Tibial nerve (tissue), 4 donors: ENCODE results near the gene SLCO2A1. TPM values are rescaled to one million over a fixed set of nuclear protein-coding genes. Genes with fewer than 3 reads are reported as not detected.
"Not testable (repeated sequence)": the region's sequence is repeated elsewhere in the genome, so short reads cannot be mapped to it uniquely, and the experiment has no call there.

Experiments
- DNase-seq, 2 donors: peaks; one replicate each; pipeline ENCODE4 v3.0.0-alpha.2; 2019; ENCODE audit warnings: low spot score in 2 of 2
- H3K27ac ChIP-seq, 4 donors: fragments of 200-600 bp; sonication (generic) in 3 of 4; one replicate each; pipeline ENCODE4 v1.5.1; 2017 to 2019; ENCODE audit warnings: mild to moderate bottlenecking in 1 of 4
- H3K27me3 ChIP-seq, 2 donors: fragments of 200-600 bp; sonication (generic) in 1 of 2; one replicate each; pipeline versions ENCODE4 v1.5.1 to v1.6.0; 2017 to 2019
- H3K36me3 ChIP-seq, 3 donors: fragments of 200-600 bp; sonication (generic); one replicate each; pipeline ENCODE4 v1.5.1; 2018 to 2019
- H3K4me1 ChIP-seq, 4 donors: fragments of 200-600 bp; sonication (generic) in 3 of 4; one replicate each; pipeline ENCODE4 v1.5.1; 2017 to 2019
- H3K4me3 ChIP-seq, 4 donors: fragments of 200-600 bp; sonication (generic) in 3 of 4; one replicate each; pipeline ENCODE4 v1.5.1; 2017 to 2019; ENCODE audit warnings: mild to moderate bottlenecking in 1 of 4, moderate library complexity in 1 of 4
- H3K9me3 ChIP-seq, 4 donors: fragments of 200-600 bp; sonication (generic) in 3 of 4; one replicate each; pipeline ENCODE4 v1.5.1; 2017 to 2019
- EP300 ChIP-seq, 2 donors: sonication (generic); formaldehyde crosslinking; IDR thresholded peaks; one replicate each; pipeline ENCODE4 v1.6.1; 2017; ENCODE audit warnings: antibody characterized with exemption in 2 of 2, mild to moderate bottlenecking in 1 of 2
- POLR2A ChIP-seq, 2 donors: fragments of 450-650 bp; IDR thresholded peaks; one replicate each; pipeline ENCODE4 v1.6.1; 2017; ENCODE audit warnings: antibody characterized with exemption in 2 of 2, mild to moderate bottlenecking in 2 of 2, moderate library complexity in 2 of 2
- WGBS, 2 donors: methylation state at CpG; one replicate each; pipeline ENCODE4 v1.1.5; 2018; 5-methylcytosine and 5-hydroxymethylcytosine counted together
- total RNA-seq, 4 donors: library from RNA; depleted of rRNA; stranded (reverse); fragments of >200 nt; gene quantifications; one replicate each; pipeline ENCODE4 v1.1.0, GENCODE V29; 2016
- TF ChIP-seq, protein P1 (sequence below), 5 experiments: fragments of 200-600 bp in 3 of 5; fragments of 450-650 bp in 2 of 5; sonication (generic) in 3 of 5; IDR thresholded peaks; one replicate each; pipeline ENCODE4 v1.5.1; 2016 to 2019; ENCODE audit warnings: antibody characterized with exemption in 5 of 5, mild to moderate bottlenecking in 3 of 5, moderate library complexity in 2 of 5

Gene SLCO2A1
- total RNA-seq, 4 donors from 2014 or later, result 8.8 to 22.9 (median 12.2) TPM

DNA sequence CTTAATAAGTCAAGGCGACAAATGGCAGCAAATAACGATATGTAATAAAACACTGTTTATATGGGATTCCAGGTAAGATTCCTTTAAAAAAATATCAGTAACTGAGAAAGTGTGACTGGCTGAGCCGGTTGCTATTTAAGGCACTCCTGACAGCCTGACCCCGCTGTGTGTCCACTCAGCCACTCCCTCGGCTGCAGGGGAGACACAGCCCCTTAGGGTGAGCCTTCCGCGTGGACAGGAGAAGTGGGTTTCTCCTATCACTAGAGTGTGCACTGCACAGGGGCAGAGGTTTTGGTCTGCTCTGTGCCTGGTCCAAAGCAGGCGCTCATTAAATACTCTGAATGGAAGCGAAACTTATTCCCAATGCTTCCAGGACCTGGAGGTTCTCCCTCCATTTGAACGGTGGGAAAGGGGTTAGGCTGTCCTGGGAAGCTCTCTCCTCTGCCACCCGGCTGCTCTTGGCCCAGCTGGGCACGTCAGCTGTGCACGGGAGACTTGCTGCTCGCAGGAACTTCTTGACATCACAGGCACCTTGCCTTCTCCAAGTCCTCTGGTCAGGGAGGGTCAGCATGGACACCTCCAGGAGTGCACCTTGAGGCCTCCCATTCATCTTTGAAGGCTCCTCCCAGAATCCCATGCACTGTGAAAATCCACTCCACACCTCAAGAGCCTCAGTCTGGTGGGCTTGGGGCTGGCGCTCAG is 43.3 kb upstream of the SLCO2A1 start:
- no peak for TF ChIP-seq POLR2A (IDR thresholded peaks at IDR 0.05)
- TF ChIP-seq, protein P1, sequence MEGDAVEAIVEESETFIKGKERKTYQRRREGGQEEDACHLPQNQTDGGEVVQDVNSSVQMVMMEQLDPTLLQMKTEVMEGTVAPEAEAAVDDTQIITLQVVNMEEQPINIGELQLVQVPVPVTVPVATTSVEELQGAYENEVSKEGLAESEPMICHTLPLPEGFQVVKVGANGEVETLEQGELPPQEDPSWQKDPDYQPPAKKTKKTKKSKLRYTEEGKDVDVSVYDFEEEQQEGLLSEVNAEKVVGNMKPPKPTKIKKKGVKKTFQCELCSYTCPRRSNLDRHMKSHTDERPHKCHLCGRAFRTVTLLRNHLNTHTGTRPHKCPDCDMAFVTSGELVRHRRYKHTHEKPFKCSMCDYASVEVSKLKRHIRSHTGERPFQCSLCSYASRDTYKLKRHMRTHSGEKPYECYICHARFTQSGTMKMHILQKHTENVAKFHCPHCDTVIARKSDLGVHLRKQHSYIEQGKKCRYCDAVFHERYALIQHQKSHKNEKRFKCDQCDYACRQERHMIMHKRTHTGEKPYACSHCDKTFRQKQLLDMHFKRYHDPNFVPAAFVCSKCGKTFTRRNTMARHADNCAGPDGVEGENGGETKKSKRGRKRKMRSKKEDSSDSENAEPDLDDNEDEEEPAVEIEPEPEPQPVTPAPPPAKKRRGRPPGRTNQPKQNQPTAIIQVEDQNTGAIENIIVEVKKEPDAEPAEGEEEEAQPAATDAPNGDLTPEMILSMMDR (IDR thresholded peaks at IDR 0.05), result no peak
- no peak for TF ChIP-seq EP300 (IDR thresholded peaks at IDR 0.05)
- no peak overlapping the region for H3K4me3 ChIP-seq
- no peaks in the 10 kb centered on the region for H3K9me3 ChIP-seq
- no peaks in the 10 kb centered on the region for H3K27me3 ChIP-seq
- no peak overlapping the region for H3K27ac ChIP-seq
- H3K36me3 ChIP-seq, result no peaks in the 10 kb centered on the region
- peaks cover 0 to 9% (median 0%) of the 10 kb centered on the region in 4 donors for H3K4me1 ChIP-seq
- WGBS, 2 donors, result 93 to 94% methylated on average over 15 of the region's 15 CpGs
- DNase-seq, result no peak

DNA sequence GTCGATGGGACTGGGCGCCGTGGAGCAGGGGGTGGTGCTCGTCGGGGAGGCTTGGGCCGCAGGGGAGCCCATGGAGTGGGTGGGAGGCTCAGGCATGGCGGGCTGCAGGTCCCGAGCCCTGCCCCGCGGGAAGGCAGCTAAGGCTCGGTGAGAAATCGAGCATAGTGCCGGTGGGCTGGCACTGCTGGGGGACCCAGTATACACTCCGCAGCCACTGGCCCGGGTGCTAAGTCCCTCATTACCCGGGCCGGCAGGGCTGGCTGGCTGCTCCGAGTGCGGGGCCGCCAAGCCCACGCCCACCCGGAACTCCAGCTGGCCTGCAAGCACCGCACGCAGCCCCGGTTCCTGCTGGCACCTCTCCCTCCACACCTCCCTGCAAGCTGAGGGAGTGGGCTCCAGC is 40.6 kb upstream of the SLCO2A1 start:
- H3K36me3 ChIP-seq, DNase-seq, H3K27ac ChIP-seq, H3K27me3 ChIP-seq, H3K4me3 ChIP-seq, H3K9me3 ChIP-seq: not testable (repeated sequence)
- 93 to 95% methylated on average over 8 to 13 of the region's 25 CpGs for WGBS, 2 donors
- peaks cover 0 to 35% (median 5%) of the 10 kb centered on the region in 4 donors for H3K4me1 ChIP-seq

DNA sequence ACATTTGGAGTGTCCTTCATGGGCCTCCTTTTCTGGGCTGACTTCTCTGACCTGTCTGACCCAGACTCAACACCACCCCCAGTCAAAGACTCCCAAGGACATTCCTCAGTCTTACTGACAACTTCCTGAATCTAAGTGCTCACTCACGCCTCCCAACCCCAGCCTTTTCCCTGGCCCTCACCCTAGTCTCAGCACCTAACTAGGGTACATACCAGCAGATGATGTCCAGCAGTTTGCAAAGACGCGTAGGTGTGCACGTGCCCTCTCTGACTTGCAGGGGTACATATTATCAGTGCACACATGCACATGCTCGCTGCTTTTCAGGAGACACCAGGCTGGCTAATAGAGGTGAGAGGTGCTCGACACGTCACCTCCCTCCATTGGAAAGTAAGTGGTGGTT is 38.7 kb upstream of the SLCO2A1 start:
- no peak overlapping the region for H3K27ac ChIP-seq
- no peaks in the 10 kb centered on the region for H3K27me3 ChIP-seq
- H3K4me3 ChIP-seq, result no peak overlapping the region
- 97 to 100% methylated on average over 7 of the region's 7 CpGs for WGBS, 2 donors
- H3K9me3 ChIP-seq, result no peaks in the 10 kb centered on the region
- H3K4me1 ChIP-seq, result peaks cover 0 to 39% (median 5%) of the 10 kb centered on the region in 4 donors
- TF ChIP-seq EP300 (IDR thresholded peaks at IDR 0.05) (no peak), POLR2A (IDR thresholded peaks at IDR 0.05) (no peak)
- TF ChIP-seq, protein P1 (IDR thresholded peaks at IDR 0.05), result no peak
- no peak for DNase-seq
- no peaks in the 10 kb centered on the region for H3K36me3 ChIP-seq

DNA sequence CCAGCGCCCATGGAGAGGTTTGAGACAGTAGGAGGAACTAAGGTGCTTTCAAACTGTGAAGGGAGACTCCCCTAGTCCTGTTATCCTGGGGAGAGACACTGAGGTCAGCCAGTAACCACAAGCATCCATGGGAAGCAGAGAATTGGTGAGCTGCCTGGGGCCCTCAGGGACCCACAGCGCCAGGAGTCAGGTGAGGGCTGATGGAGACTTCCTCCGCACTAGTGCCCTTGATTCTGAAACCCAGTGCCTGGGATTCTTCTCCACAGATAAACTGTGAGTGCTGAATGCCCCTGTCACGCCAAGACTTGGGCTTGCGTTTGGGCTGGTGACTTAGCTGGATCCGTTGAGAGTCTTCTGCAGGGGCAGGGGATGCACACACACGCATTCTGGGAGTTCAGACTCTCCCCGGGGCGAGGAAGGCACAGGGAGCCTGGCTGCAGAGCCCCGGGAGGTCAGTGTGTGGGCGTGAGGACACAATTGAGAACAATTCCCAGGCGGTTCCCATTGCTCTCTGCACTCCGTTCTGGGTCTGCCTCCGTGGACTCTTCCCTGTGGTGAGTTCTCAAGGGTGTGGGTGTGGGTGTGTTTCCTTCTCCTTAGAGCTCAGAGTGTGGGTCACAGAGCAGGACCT is 37.9 kb upstream of the SLCO2A1 start:
- no peak for TF ChIP-seq POLR2A (IDR thresholded peaks at IDR 0.05)
- TF ChIP-seq, protein P1 (IDR thresholded peaks at IDR 0.05), result no peak
- TF ChIP-seq EP300 (IDR thresholded peaks at IDR 0.05), result no peak
- DNase-seq, result no peak
- Histone ChIP-seq H3K36me3 (no peaks in the 10 kb centered on the region), H3K27ac (peak overlapping the region in 2 of 4 donors; percentile 10 to 79), H3K4me1 (peaks cover 0 to 39% (median 5%) of the 10 kb centered on the region in 4 donors), H3K9me3 (no peaks in the 10 kb centered on the region), H3K27me3 (no peaks in the 10 kb centered on the region), H3K4me3 (no peak overlapping the region)
- 60 to 76% methylated on average over 9 to 14 of the region's 14 CpGs for WGBS, 2 donors

DNA sequence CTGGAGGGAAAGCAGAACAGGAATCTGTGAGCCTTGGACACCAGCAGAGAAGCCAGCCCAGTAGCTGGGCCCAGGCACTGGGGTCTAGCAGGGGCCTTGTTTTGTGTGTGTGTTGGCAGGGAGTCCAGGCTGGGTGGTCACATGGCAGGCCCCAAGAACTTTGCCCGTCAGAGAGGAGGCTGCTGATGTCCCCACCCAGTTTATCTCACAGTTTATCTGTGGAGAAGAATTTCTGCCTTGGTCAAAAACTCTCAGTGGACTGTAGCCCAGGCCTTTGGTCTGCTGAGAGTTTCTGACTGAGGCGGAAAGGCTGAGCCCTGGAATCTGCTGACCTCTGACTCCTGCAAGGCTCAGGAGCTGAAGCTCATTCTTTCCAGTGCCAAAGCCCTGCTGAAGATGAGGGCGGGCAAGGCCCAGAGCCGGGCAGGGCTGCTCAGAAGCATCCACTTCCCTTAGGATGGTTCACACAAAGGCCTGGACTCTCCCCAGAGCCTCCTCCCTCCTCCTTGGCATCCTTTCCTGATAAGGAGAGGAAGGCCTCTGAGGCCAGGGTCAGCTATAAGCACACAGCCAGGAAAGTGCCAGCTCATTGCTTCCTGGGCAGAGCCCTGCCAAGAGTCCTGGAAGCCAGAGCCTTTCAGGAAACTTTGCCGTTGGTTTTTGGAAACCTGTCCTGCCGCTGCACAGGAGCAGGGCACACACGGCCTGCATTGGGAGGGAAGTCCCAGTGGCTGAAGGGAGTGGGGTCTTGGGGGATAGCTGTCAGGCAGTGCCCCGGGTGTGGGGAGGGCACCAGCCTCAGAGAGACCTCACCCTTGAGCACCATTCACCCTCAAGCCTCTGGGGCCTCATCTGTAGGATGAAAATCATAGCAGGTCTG is 37.2 kb upstream of the SLCO2A1 start:
- Histone ChIP-seq H3K27ac (peak overlapping the region in 3 of 4 donors; percentile 19 to 79 (median 39)), H3K4me3 (no peak overlapping the region), H3K9me3 (no peaks in the 10 kb centered on the region), H3K27me3 (no peaks in the 10 kb centered on the region), H3K4me1 (peaks cover 0 to 39% (median 5%) of the 10 kb centered on the region in 4 donors), H3K36me3 (no peaks in the 10 kb centered on the region)
- TF ChIP-seq EP300 (IDR thresholded peaks at IDR 0.05), result peak in 1 of 2 donors; percentile 65
- TF ChIP-seq, protein P1 (IDR thresholded peaks at IDR 0.05), result no peak
- no peak for DNase-seq
- 36 to 53% methylated on average over 4 to 6 of the region's 8 CpGs for WGBS, 2 donors
